Measurements from ENCODE around the gene CDH23. TPM values are rescaled to one million over a fixed set of nuclear protein-coding genes. Genes with fewer than 3 reads are reported as not detected.
A peak's percentile ranks its signal among the peaks of the same experiment; 100 is the strongest.

The CDH23 gene
- total and polyA plus RNA-seq, 9 of the 15 experiments (the other 6 are each of a cell fraction or from before 2014, with no cell fraction given), result 0.18 to 1.2 (median 0.47) TPM

- TF ChIP-seq ZBTB11 (CRISPR knock-in tag; IDR thresholded peaks at IDR 0.05), result no peak
- 0 out of 4 replicates have a peak, but pooled peaks of 1 of the 2 experiments have one; percentile 4 for TF ChIP-seq RAD21 (CRISPR knock-in tag; conservative IDR thresholded peaks at IDR 0.05 in 1 of 2, IDR thresholded peaks at IDR 0.05 in 1 of 2)
- TF ChIP-seq PCBP2 (IDR thresholded peaks at IDR 0.05; ENCODE audit: low read depth, low read length, poor library complexity, severe bottlenecking), result no peak
- TF ChIP-seq STAT5B (CRISPR knock-in tag; IDR thresholded peaks at IDR 0.05), result no peak
- TF ChIP-seq ZNF134 (CRISPR knock-in tag; conservative IDR thresholded peaks at IDR 0.05), result no peak
- no peak for TF ChIP-seq ZNF398 (CRISPR knock-in tag; IDR thresholded peaks at IDR 0.05)
- no peak for TF ChIP-seq CCAR2 (IDR thresholded peaks at IDR 0.05; ENCODE audit: low read depth, low read length)
- no peak for TF ChIP-seq ZNF165 (CRISPR knock-in tag; IDR thresholded peaks at IDR 0.05; ENCODE audit: borderline replicate concordance)
- TF ChIP-seq ZNF778 (CRISPR knock-in tag; IDR thresholded peaks at IDR 0.05), result no peak
- no peak for TF ChIP-seq FOXA3 (CRISPR knock-in tag; conservative IDR thresholded peaks at IDR 0.05 in 1 of 2, IDR thresholded peaks at IDR 0.05 in 1 of 2)
- TF ChIP-seq ETV5 (CRISPR knock-in tag; IDR thresholded peaks at IDR 0.05; ENCODE audit: low read depth), result peak; percentile 79
- TF ChIP-seq ZNF696 (CRISPR knock-in tag; conservative IDR thresholded peaks at IDR 0.05), result no peak
- TF ChIP-seq RBBP5 (IDR thresholded peaks at IDR 0.05; ENCODE audit: borderline replicate concordance, insufficient read depth, low read length, poor library complexity, severe bottlenecking), result peak; percentile 28
- no peak for TF ChIP-seq ZNF57 (CRISPR knock-in tag; IDR thresholded peaks at IDR 0.05)
- TF ChIP-seq ZNF431 (CRISPR knock-in tag; IDR thresholded peaks at IDR 0.05), result no peak
- no peak for TF ChIP-seq SMAD2 (IDR thresholded peaks at IDR 0.05; ENCODE audit: low read depth, low read length)
- TF ChIP-seq TEAD2 (tag; IDR thresholded peaks at IDR 0.05), result no peak
- no peak for TF ChIP-seq ZNF511 (CRISPR knock-in tag; IDR thresholded peaks at IDR 0.05)
- no peak for TF ChIP-seq TBP (optimal IDR thresholded peaks at IDR 0.05; ENCODE audit: low read depth, low read length)
- TF ChIP-seq ZBTB9 (CRISPR knock-in tag; IDR thresholded peaks at IDR 0.05), result peak; percentile 31; the same call in 1 of the 2 replicates
Observed at GRCh38 chr10:71635251-71635866, 238.6 kb downstream of the CDH23 start (continued).
